ENCODE data around the gene GNPNAT1. TPM values are rescaled to one million over a fixed set of nuclear protein-coding genes. Genes with fewer than 3 reads are reported as not detected.

The GNPNAT1 gene
- 30.6 TPM for total RNA-seq

GRCh38 chr14:52791223-52792096 lies at the start of gene GNPNAT1:
TSS of gene GNPNAT1 (minus strand) at chr14:52791607. CDS start at chr14:52784650, 6,957 bp downstream.
- FAIRE-seq, result no peak
- DNase-seq (ENCODE audit: low spot score in 2 of 2), result peak; percentile 87 to 91

- no peak for FAIRE-seq
Measured at GRCh38 chr14:52840877-52841276, 49.5 kb upstream of the GNPNAT1 start.

GRCh38 chr14:52837451-52837850 lies 46.0 kb upstream of the GNPNAT1 start:
- no peak for DNase-seq (ENCODE audit: low spot score in 2 of 2)
- no peak for FAIRE-seq

More at GRCh38 chr14:52840877-52841276, 49.5 kb upstream of the GNPNAT1 start:
- DNase-seq (ENCODE audit: low spot score in 2 of 2), result peak; percentile 10 to 15

GRCh38 chr14:52836063-52836462 lies 44.7 kb upstream of the GNPNAT1 start:
- FAIRE-seq (no peak), DNase-seq (ENCODE audit: low spot score in 2 of 2) (no peak)

GRCh38 chr14:52835122-52835903 lies 43.9 kb upstream of the GNPNAT1 start:
- DNase-seq (ENCODE audit: low spot score in 2 of 2) (peak in 1 of 2 donors; percentile 28), FAIRE-seq (no peak)

- FAIRE-seq (no peak), DNase-seq (ENCODE audit: low spot score in 2 of 2) (no peak)
Measured at GRCh38 chr14:52834440-52834842, 43.0 kb upstream of the GNPNAT1 start.

- FAIRE-seq (no peak), DNase-seq (ENCODE audit: low spot score in 2 of 2) (no peak)
Measured at GRCh38 chr14:52833891-52834290, 42.5 kb upstream of the GNPNAT1 start.

- FAIRE-seq (no peak), DNase-seq (ENCODE audit: low spot score in 2 of 2) (no peak)
Measured at GRCh38 chr14:52829527-52830185, 38.2 kb upstream of the GNPNAT1 start.

GRCh38 chr14:52827426-52827825 lies 36.0 kb upstream of the GNPNAT1 start:
- FAIRE-seq (no peak), DNase-seq (ENCODE audit: low spot score in 2 of 2) (no peak)

GRCh38 chr14:52825085-52825484 lies 33.7 kb upstream of the GNPNAT1 start:
- DNase-seq (ENCODE audit: low spot score in 2 of 2) (no peak), FAIRE-seq (no peak)

- DNase-seq (ENCODE audit: low spot score in 2 of 2) (no peak), FAIRE-seq (no peak)
Measured at GRCh38 chr14:52824462-52824861, 33.1 kb upstream of the GNPNAT1 start.

- DNase-seq (ENCODE audit: low spot score in 2 of 2), result no peak
- FAIRE-seq, result no peak
Measured at GRCh38 chr14:52821805-52822250, 30.4 kb upstream of the GNPNAT1 start.

- FAIRE-seq (no peak), DNase-seq (ENCODE audit: low spot score in 2 of 2) (no peak)
Measured at GRCh38 chr14:52808101-52808500, 16.7 kb upstream of the GNPNAT1 start.

- FAIRE-seq (no peak), DNase-seq (ENCODE audit: low spot score in 2 of 2) (no peak)
Measured at GRCh38 chr14:52806115-52806514, 14.7 kb upstream of the GNPNAT1 start.

- no peak for DNase-seq (ENCODE audit: low spot score in 2 of 2)
- FAIRE-seq, result no peak
Measured at GRCh38 chr14:52802597-52802996, 11.2 kb upstream of the GNPNAT1 start.

GRCh38 chr14:52801014-52801712 lies 9.8 kb upstream of the GNPNAT1 start:
- DNase-seq (ENCODE audit: low spot score in 2 of 2) (no peak), FAIRE-seq (no peak)

- FAIRE-seq (no peak), DNase-seq (ENCODE audit: low spot score in 2 of 2) (no peak)
Measured at GRCh38 chr14:52798826-52799225, 7.4 kb upstream of the GNPNAT1 start.

- no peak for DNase-seq (ENCODE audit: low spot score in 2 of 2)
- FAIRE-seq, result no peak
Measured at GRCh38 chr14:52797653-52798052, 6.2 kb upstream of the GNPNAT1 start.

- DNase-seq (ENCODE audit: low spot score in 2 of 2) (no peak), FAIRE-seq (no peak)
Measured at GRCh38 chr14:52793061-52793460, 1.7 kb upstream of the GNPNAT1 start.

GRCh38 chr14:52792097-52792415 lies 649 bp upstream of the GNPNAT1 start:
- FAIRE-seq, result no peak
- DNase-seq (ENCODE audit: low spot score in 2 of 2), result no peak

Data from frontal cortex (tissue), 4 donors.